Uterus (tissue), 4 donors: ENCODE results near the gene RAB3C. TPM values are rescaled to one million over a fixed set of nuclear protein-coding genes. Genes with fewer than 3 reads are reported as not detected.

ENCODE experiments used
- DNase-seq, 2 donors: peaks; one replicate each; pipeline ENCODE4 v3.0.0-alpha.2; 2019 to 2020
- H3K27ac ChIP-seq, 2 donors: fragments of 200-600 bp; sonication (generic); 1 replicate in 1 of 2; 2 replicates in 1 of 2; pipeline ENCODE4 v1.5.1; 2016 to 2018
- H3K27me3 ChIP-seq, 2 donors: fragments of 200-600 bp; sonication (generic); one replicate each; pipeline ENCODE4 v1.5.1; 2018 to 2019; ENCODE audit warnings: control low read depth in 1 of 2
- H3K36me3 ChIP-seq, 2 donors: fragments of 200-600 bp; sonication (generic); one replicate each; pipeline ENCODE4 v1.5.1; 2019; ENCODE audit warnings: control low read depth in 1 of 2
- H3K4me1 ChIP-seq, 2 donors: fragments of 200-600 bp; sonication (generic); one replicate each; pipeline ENCODE4 v1.5.1; 2018 to 2019; ENCODE audit warnings: control low read depth in 1 of 2
- H3K4me3 ChIP-seq, 2 donors: fragments of 200-600 bp; sonication (generic); 1 replicate in 1 of 2; 2 replicates in 1 of 2; pipeline ENCODE4 v1.5.1; 2018 to 2019; ENCODE audit warnings: mild to moderate bottlenecking in 1 of 2
- H3K9me3 ChIP-seq, 2 donors: fragments of 200-600 bp; sonication (generic); one replicate each; pipeline ENCODE4 v1.5.1; 2019; ENCODE audit warnings: control low read depth in 1 of 2
- CTCF ChIP-seq, 4 experiments: fragments of 200-600 bp in 2 of 4; fragments of 450-650 bp in 2 of 4; sonication (generic) in 2 of 4; IDR thresholded peaks; one replicate each; pipeline ENCODE4 v1.5.1; 2016 to 2019; ENCODE audit warnings: antibody characterized with exemption in 4 of 4, mild to moderate bottlenecking in 2 of 4, moderate library complexity in 1 of 4
- POLR2A ChIP-seq, 2 donors: fragments of 450-650 bp; IDR thresholded peaks; one replicate each; pipeline ENCODE4 v1.6.1; 2016; ENCODE audit warnings: antibody characterized with exemption in 2 of 2, mild to moderate bottlenecking in 1 of 2, moderate library complexity in 1 of 2
- intact Hi-C: fragments of 100-400 bp; cut with DNase I; formaldehyde crosslinking; loops from one replicate; pipeline ENCODE4 v1.15.1; 2023; ENCODE audit warnings: low total_unique reads
- total RNA-seq, 4 donors: library from RNA; depleted of rRNA in 3 of 4; stranded (reverse); fragments of >200 nt in 3 of 4; gene quantifications; one replicate each; pipeline versions ENCODE4 v1.1.0 to v1.2.4, GENCODE V29; 2014 to 2023
- donor health status: DM: yes; HTN: yes; CAD: no.

RAB3C gene
- total RNA-seq, 4 donors from 2014 or later = 0.59 to 2.1 (median 0.83) TPM; not detected in 1

- no peak overlapping the region for H3K27ac ChIP-seq
Observed at GRCh38 chr5:58813855-58814254, 231.0 kb downstream of the RAB3C start.

GRCh38 chr5:58816181-58816731 is 233.4 kb downstream of the RAB3C start:
- H3K36me3 ChIP-seq = no peaks in the 10 kb centered on the region
- no peaks in the 10 kb centered on the region for H3K9me3 ChIP-seq
- TF ChIP-seq POLR2A (IDR thresholded peaks at IDR 0.05) = no peak
- no peak for TF ChIP-seq CTCF (IDR thresholded peaks at IDR 0.05)
- no peaks in the 10 kb centered on the region for H3K27me3 ChIP-seq
- intact Hi-C loops = no loop called here
- H3K4me1 ChIP-seq = no peaks in the 10 kb centered on the region
- DNase-seq = no peak
- no peak overlapping the region for H3K27ac ChIP-seq
- no peak overlapping the region for H3K4me3 ChIP-seq

More at GRCh38 chr5:58813855-58814254, 231.0 kb downstream of the RAB3C start:
- no peaks in the 10 kb centered on the region for H3K4me1 ChIP-seq
- no peak for TF ChIP-seq POLR2A (IDR thresholded peaks at IDR 0.05)
- no peak for TF ChIP-seq CTCF (IDR thresholded peaks at IDR 0.05)
- no peak overlapping the region for H3K4me3 ChIP-seq
- intact Hi-C loops = no loop called here
- no peak for DNase-seq
- H3K36me3 ChIP-seq = no peaks in the 10 kb centered on the region
- no peaks in the 10 kb centered on the region for H3K27me3 ChIP-seq
- no peaks in the 10 kb centered on the region for H3K9me3 ChIP-seq

- Histone ChIP-seq H3K4me3 (no peak overlapping the region), H3K9me3 (no peaks in the 10 kb centered on the region), H3K27me3 (no peaks in the 10 kb centered on the region), H3K4me1 (no peaks in the 10 kb centered on the region), H3K27ac (no peak overlapping the region), H3K36me3 (no peaks in the 10 kb centered on the region)
- intact Hi-C loops = no loop called here
- TF ChIP-seq POLR2A (IDR thresholded peaks at IDR 0.05) (no peak), CTCF (IDR thresholded peaks at IDR 0.05) (no peak)
- DNase-seq = no peak
Observed at GRCh38 chr5:58818465-58818864, 235.6 kb downstream of the RAB3C start.

- DNase-seq = no peak
- Histone ChIP-seq H3K4me1 (no peaks in the 10 kb centered on the region), H3K9me3 (no peaks in the 10 kb centered on the region), H3K36me3 (no peaks in the 10 kb centered on the region), H3K27me3 (no peaks in the 10 kb centered on the region), H3K4me3 (no peak overlapping the region), H3K27ac (no peak overlapping the region)
- intact Hi-C loops = no loop called here
- no peak for TF ChIP-seq POLR2A (IDR thresholded peaks at IDR 0.05)
- no peak for TF ChIP-seq CTCF (IDR thresholded peaks at IDR 0.05)
Observed at GRCh38 chr5:58825441-58825840, 242.6 kb downstream of the RAB3C start.

GRCh38 chr5:58825899-58826298 is 243.0 kb downstream of the RAB3C start:
- DNase-seq = no peak
- Histone ChIP-seq H3K27ac (no peak overlapping the region), H3K36me3 (no peaks in the 10 kb centered on the region), H3K9me3 (no peaks in the 10 kb centered on the region), H3K4me1 (no peaks in the 10 kb centered on the region), H3K27me3 (no peaks in the 10 kb centered on the region), H3K4me3 (no peak overlapping the region)
- intact Hi-C loops = no loop called here
- TF ChIP-seq POLR2A (IDR thresholded peaks at IDR 0.05) = no peak
- no peak for TF ChIP-seq CTCF (IDR thresholded peaks at IDR 0.05)
